ENCODE results near the gene CSTF2T.
"Not testable (repeated sequence)": the region's sequence is repeated elsewhere in the genome, so short reads cannot be mapped to it uniquely, and the experiment has no call there.

Gene CSTF2T

GRCh38 chr10:51698473-51699063 lies 827 bp downstream of the CSTF2T start:
- no peak for DNase-seq (ENCODE audit: insufficient read length, low spot score)
- FAIRE-seq = no peak

GRCh38 chr10:51696251-51696650 lies 3.1 kb downstream of the CSTF2T start:
- DNase-seq (ENCODE audit: insufficient read length, low spot score) (no peak), FAIRE-seq (no peak)

- DNase-seq (ENCODE audit: insufficient read length, low spot score) (no peak), FAIRE-seq (no peak)
These were observed 5.2 kb downstream of the CSTF2T start for GRCh38 chr10:51694086-51694768.

- no peak for FAIRE-seq
- DNase-seq (ENCODE audit: insufficient read length, low spot score) = no peak
These were observed 8.3 kb downstream of the CSTF2T start for GRCh38 chr10:51691135-51691534.

- no peak for DNase-seq (ENCODE audit: insufficient read length, low spot score)
- FAIRE-seq = no peak
These were observed 9.9 kb downstream of the CSTF2T start for GRCh38 chr10:51689536-51689935.

GRCh38 chr10:51688826-51689225 lies 10.6 kb downstream of the CSTF2T start:
- not testable (repeated sequence) for DNase-seq (ENCODE audit: insufficient read length, low spot score); FAIRE-seq

- FAIRE-seq (no peak), DNase-seq (ENCODE audit: insufficient read length, low spot score) (no peak)
These were observed 12.1 kb downstream of the CSTF2T start for GRCh38 chr10:51687296-51687695.

- FAIRE-seq (no peak), DNase-seq (ENCODE audit: insufficient read length, low spot score) (no peak)
These were observed 13.6 kb downstream of the CSTF2T start for GRCh38 chr10:51685768-51686167.

GRCh38 chr10:51683031-51683691 lies 16.2 kb downstream of the CSTF2T start:
- no peak for DNase-seq (ENCODE audit: insufficient read length, low spot score)
- FAIRE-seq = no peak

GRCh38 chr10:51679841-51680240 lies 19.6 kb downstream of the CSTF2T start:
- FAIRE-seq (no peak), DNase-seq (ENCODE audit: insufficient read length, low spot score) (no peak)

- FAIRE-seq = no peak
These were observed 24.3 kb downstream of the CSTF2T start for GRCh38 chr10:51675088-51675487.

GRCh38 chr10:51672039-51672535 lies 27.3 kb downstream of the CSTF2T start:
- DNase-seq (ENCODE audit: insufficient read length, low spot score) = no peak
- no peak for FAIRE-seq

More at GRCh38 chr10:51675088-51675487, 24.3 kb downstream of the CSTF2T start:
- no peak for DNase-seq (ENCODE audit: insufficient read length, low spot score)

GRCh38 chr10:51669041-51669440 lies 30.4 kb downstream of the CSTF2T start:
- FAIRE-seq (no peak), DNase-seq (ENCODE audit: insufficient read length, low spot score) (no peak)

GRCh38 chr10:51668336-51668689 lies 31.1 kb downstream of the CSTF2T start:
- DNase-seq (ENCODE audit: insufficient read length, low spot score) (no peak), FAIRE-seq (no peak)

GRCh38 chr10:51667678-51668335 lies 31.6 kb downstream of the CSTF2T start:
- DNase-seq (ENCODE audit: insufficient read length, low spot score) (no peak), FAIRE-seq (no peak)

GRCh38 chr10:51666456-51666855 lies 32.9 kb downstream of the CSTF2T start:
- no peak for FAIRE-seq
- no peak for DNase-seq (ENCODE audit: insufficient read length, low spot score)

GRCh38 chr10:51663086-51663485 lies 36.3 kb downstream of the CSTF2T start:
- DNase-seq (ENCODE audit: insufficient read length, low spot score) (no peak), FAIRE-seq (no peak)

GRCh38 chr10:51659344-51659743 lies 40.1 kb downstream of the CSTF2T start:
- FAIRE-seq (no peak), DNase-seq (ENCODE audit: insufficient read length, low spot score) (no peak)

- DNase-seq (ENCODE audit: insufficient read length, low spot score) (no peak), FAIRE-seq (no peak)
These were observed 41.4 kb downstream of the CSTF2T start for GRCh38 chr10:51658000-51658399.

- DNase-seq (ENCODE audit: insufficient read length, low spot score) = no peak
These were observed 42.9 kb downstream of the CSTF2T start for GRCh38 chr10:51656503-51656902.

GRCh38 chr10:51654918-51655317 lies 44.5 kb downstream of the CSTF2T start:
- FAIRE-seq (no peak), DNase-seq (ENCODE audit: insufficient read length, low spot score) (no peak)

More at GRCh38 chr10:51656503-51656902, 42.9 kb downstream of the CSTF2T start:
- FAIRE-seq = no peak
